Activated T-helper 1 cell treated with anti-CD3 and anti-CD28 coated beads, Interleukin-12 subunit alpha, Interleukin-12 subunit beta, Interleukin-2, Interleukin-4 antibody, amounts not matched to agents 30 ng/mL and 10 ng/mL and 1 ng/mL, durations not matched to agents 14 hours and 24 hours and 36 hours (primary cell): Measurements from ENCODE around the gene GRB2. TPM values are rescaled to one million over a fixed set of nuclear protein-coding genes. Genes with fewer than 3 reads are reported as not detected.
"Not testable (repeated sequence)": the region's sequence is repeated elsewhere in the genome, so short reads cannot be mapped to it uniquely, and the experiment has no call there.

ENCODE experiments used
- DNase-seq: peaks from one replicate; pipeline ENCODE4 v3.0.0; 2021; ENCODE audit warnings: low spot score
- H3K27ac Mint-ChIP-seq: one replicate; pipeline ENCODE4 v1.8.0; 2021; ENCODE audit warnings: mild to moderate bottlenecking, mixed read lengths
- H3K27me3 Mint-ChIP-seq: one replicate; pipeline ENCODE4 v1.8.0; 2022; ENCODE audit warnings: mild to moderate bottlenecking, moderate library complexity, mixed read lengths; ENCODE audit not compliant: insufficient read depth
- H3K36me3 Mint-ChIP-seq: one replicate; pipeline ENCODE4 v1.8.0; 2021; ENCODE audit warnings: low read depth, mixed read lengths
- H3K4me1 Mint-ChIP-seq: one replicate; pipeline ENCODE4 v1.8.0; 2021; ENCODE audit warnings: low read depth, mixed read lengths
- H3K4me3 Mint-ChIP-seq: one replicate; pipeline ENCODE4 v1.8.0; 2021; ENCODE audit warnings: mild to moderate bottlenecking, moderate library complexity, mixed read lengths
- H3K9me3 Mint-ChIP-seq: one replicate; pipeline ENCODE4 v1.8.0; 2021; ENCODE audit warnings: mixed read lengths
- intact Hi-C: fragments of 100-400 bp; cut with micrococcal nuclease; formaldehyde crosslinking; loops from one replicate; pipeline ENCODE4 v1.15.1; 2024
- total RNA-seq: library from RNA; stranded (reverse); gene quantifications from 2 replicates; pipeline ENCODE4 v1.2.3, GENCODE V29; 2022

GRB2 gene
- total RNA-seq, 1 donor from 2014 or later, result 172 TPM

GRCh38 chr17:75392559-75392958 is 12.9 kb downstream of the GRB2 start:
- Mint-ChIP-seq H3K27ac (no peak overlapping the region), H3K36me3 (peaks cover 20% of the 10 kb centered on the region), H3K27me3 (no peaks in the 10 kb centered on the region), H3K4me3 (peak overlapping the region; percentile 47), H3K9me3 (no peaks in the 10 kb centered on the region), H3K4me1 (peaks cover 78% of the 10 kb centered on the region)
- intact Hi-C loops, result no loop called here
- no peak for DNase-seq

- Mint-ChIP-seq H3K4me3 (no peak overlapping the region), H3K9me3 (no peaks in the 10 kb centered on the region), H3K27ac (no peak overlapping the region), H3K27me3 (no peaks in the 10 kb centered on the region), H3K36me3 (peaks cover 25% of the 10 kb centered on the region), H3K4me1 (peaks cover 68% of the 10 kb centered on the region)
- intact Hi-C loops, result no loop called here
- DNase-seq, result no peak
Measured at GRCh38 chr17:75390982-75391381, 14.5 kb downstream of the GRB2 start.

- H3K4me1 Mint-ChIP-seq, result peaks cover 50% of the 10 kb centered on the region
- peaks cover 25% of the 10 kb centered on the region for H3K36me3 Mint-ChIP-seq
- H3K4me3 Mint-ChIP-seq, result no peak overlapping the region
- no peak for DNase-seq
- H3K27ac Mint-ChIP-seq, result peak overlapping the region; percentile 55
- no peaks in the 10 kb centered on the region for H3K27me3 Mint-ChIP-seq
- intact Hi-C loops, result no loop called here
- no peaks in the 10 kb centered on the region for H3K9me3 Mint-ChIP-seq
Measured at GRCh38 chr17:75388476-75389030, 16.9 kb downstream of the GRB2 start.

GRCh38 chr17:75387771-75388170 is 17.7 kb downstream of the GRB2 start:
- intact Hi-C loops, result no loop called here
- peaks cover 21% of the 10 kb centered on the region for H3K36me3 Mint-ChIP-seq
- H3K4me1 Mint-ChIP-seq, result peaks cover 43% of the 10 kb centered on the region
- no peaks in the 10 kb centered on the region for H3K9me3 Mint-ChIP-seq
- H3K27ac Mint-ChIP-seq, result no peak overlapping the region
- no peak for DNase-seq
- H3K27me3 Mint-ChIP-seq, result no peaks in the 10 kb centered on the region
- no peak overlapping the region for H3K4me3 Mint-ChIP-seq

GRCh38 chr17:75386430-75386829 is 19.0 kb downstream of the GRB2 start:
- intact Hi-C loops, result no loop called here
- Mint-ChIP-seq H3K4me1 (peaks cover 34% of the 10 kb centered on the region), H3K4me3 (no peak overlapping the region), H3K27me3 (no peaks in the 10 kb centered on the region), H3K36me3 (peaks cover 14% of the 10 kb centered on the region), H3K9me3 (no peaks in the 10 kb centered on the region), H3K27ac (no peak overlapping the region)
- no peak for DNase-seq

GRCh38 chr17:75384751-75385150 is 20.7 kb downstream of the GRB2 start:
- Mint-ChIP-seq H3K27me3 (no peaks in the 10 kb centered on the region), H3K9me3 (no peaks in the 10 kb centered on the region), H3K4me3 (no peak overlapping the region), H3K36me3 (peaks cover 13% of the 10 kb centered on the region), H3K27ac (no peak overlapping the region), H3K4me1 (peaks cover 21% of the 10 kb centered on the region)
- intact Hi-C loops, result no loop called here
- DNase-seq, result no peak

GRCh38 chr17:75383842-75384195 is 21.7 kb downstream of the GRB2 start:
- intact Hi-C loops, result no loop called here
- Mint-ChIP-seq H3K36me3 (peaks cover 8% of the 10 kb centered on the region), H3K27ac (no peak overlapping the region), H3K9me3 (no peaks in the 10 kb centered on the region), H3K27me3 (no peaks in the 10 kb centered on the region), H3K4me3 (no peak overlapping the region), H3K4me1 (peaks cover 16% of the 10 kb centered on the region)
- no peak for DNase-seq

- DNase-seq, result no peak
- intact Hi-C loops, result no loop called here
- H3K27ac Mint-ChIP-seq, result no peak overlapping the region
- peaks cover 14% of the 10 kb centered on the region for H3K4me1 Mint-ChIP-seq
- no peaks in the 10 kb centered on the region for H3K36me3 Mint-ChIP-seq
- no peaks in the 10 kb centered on the region for H3K27me3 Mint-ChIP-seq
- no peak overlapping the region for H3K4me3 Mint-ChIP-seq
- no peaks in the 10 kb centered on the region for H3K9me3 Mint-ChIP-seq
Measured at GRCh38 chr17:75380750-75381149, 24.7 kb downstream of the GRB2 start.

- H3K4me3 Mint-ChIP-seq, result no peak overlapping the region
- no peaks in the 10 kb centered on the region for H3K27me3 Mint-ChIP-seq
- peaks cover 2% of the 10 kb centered on the region for H3K36me3 Mint-ChIP-seq
- H3K9me3 Mint-ChIP-seq, result no peaks in the 10 kb centered on the region
- DNase-seq, result no peak
- no peak overlapping the region for H3K27ac Mint-ChIP-seq
- intact Hi-C loops, result no loop called here
- peaks cover 16% of the 10 kb centered on the region for H3K4me1 Mint-ChIP-seq
Measured at GRCh38 chr17:75380315-75380714, 25.2 kb downstream of the GRB2 start.

GRCh38 chr17:75379426-75379825 is 26.1 kb downstream of the GRB2 start:
- intact Hi-C loops, H3K27ac Mint-ChIP-seq, DNase-seq, H3K4me3 Mint-ChIP-seq, H3K27me3 Mint-ChIP-seq, H3K36me3 Mint-ChIP-seq, H3K9me3 Mint-ChIP-seq: not testable (repeated sequence)
- peaks cover 20% of the 10 kb centered on the region for H3K4me1 Mint-ChIP-seq

- DNase-seq, result no peak
- Mint-ChIP-seq H3K9me3 (no peaks in the 10 kb centered on the region), H3K4me3 (no peak overlapping the region), H3K36me3 (peaks cover 4% of the 10 kb centered on the region), H3K27ac (no peak overlapping the region), H3K27me3 (no peaks in the 10 kb centered on the region), H3K4me1 (peaks cover 51% of the 10 kb centered on the region)
- intact Hi-C loops, result loop anchor here (2.0 to 5.0 kb wide), 2 partner anchors 26 to 36 kb away; no protein-coding TSS in a partner anchor
Measured at GRCh38 chr17:75373280-75373679, 32.2 kb downstream of the GRB2 start.

GRCh38 chr17:75371981-75372380 is 33.5 kb downstream of the GRB2 start:
- H3K4me3 Mint-ChIP-seq, result peak overlapping the region; percentile 65
- DNase-seq, result no peak
- H3K9me3 Mint-ChIP-seq, result no peaks in the 10 kb centered on the region
- no peaks in the 10 kb centered on the region for H3K27me3 Mint-ChIP-seq
- intact Hi-C loops, result loop anchor here (1.0 to 5.0 kb wide), 5 partner anchors 21 to 49 kb away; partner anchors contain the start of gene GRB2
- H3K36me3 Mint-ChIP-seq, result peaks cover 4% of the 10 kb centered on the region
- H3K4me1 Mint-ChIP-seq, result peaks cover 54% of the 10 kb centered on the region
- H3K27ac Mint-ChIP-seq, result peak overlapping the region; percentile 92

- DNase-seq, result no peak
- Mint-ChIP-seq H3K9me3 (no peaks in the 10 kb centered on the region), H3K27ac (peak overlapping the region; percentile 92), H3K27me3 (no peaks in the 10 kb centered on the region), H3K4me1 (peaks cover 60% of the 10 kb centered on the region), H3K4me3 (peak overlapping the region; percentile 65), H3K36me3 (peaks cover 4% of the 10 kb centered on the region)
- intact Hi-C loops, result loop anchor here (2.0 to 5.0 kb wide), 3 partner anchors 33 to 49 kb away; partner anchors contain the start of gene GRB2
Measured at GRCh38 chr17:75371339-75371738, 34.1 kb downstream of the GRB2 start.
